ENCODE measurements around the gene IQGAP2.

DNA sequence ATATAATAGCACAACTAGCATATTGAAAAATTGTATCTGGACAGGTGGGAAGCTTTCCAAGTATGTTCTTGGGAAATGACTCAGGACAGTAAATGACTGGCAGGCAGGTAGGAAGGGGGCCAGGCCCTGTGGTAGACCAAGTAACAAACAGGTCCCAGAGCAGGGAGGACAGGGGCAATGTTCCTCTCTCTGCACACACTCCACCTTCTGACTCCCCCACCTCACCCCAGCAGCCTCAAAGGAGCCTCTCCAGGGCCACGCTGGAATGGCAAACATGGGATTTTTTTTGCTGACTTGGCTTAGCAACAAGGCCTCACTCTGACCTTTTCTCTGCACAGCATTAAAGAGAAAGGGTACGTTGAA, 31.1 kb upstream of the IQGAP2 start:
- TF ChIP-seq, protein P1, sequence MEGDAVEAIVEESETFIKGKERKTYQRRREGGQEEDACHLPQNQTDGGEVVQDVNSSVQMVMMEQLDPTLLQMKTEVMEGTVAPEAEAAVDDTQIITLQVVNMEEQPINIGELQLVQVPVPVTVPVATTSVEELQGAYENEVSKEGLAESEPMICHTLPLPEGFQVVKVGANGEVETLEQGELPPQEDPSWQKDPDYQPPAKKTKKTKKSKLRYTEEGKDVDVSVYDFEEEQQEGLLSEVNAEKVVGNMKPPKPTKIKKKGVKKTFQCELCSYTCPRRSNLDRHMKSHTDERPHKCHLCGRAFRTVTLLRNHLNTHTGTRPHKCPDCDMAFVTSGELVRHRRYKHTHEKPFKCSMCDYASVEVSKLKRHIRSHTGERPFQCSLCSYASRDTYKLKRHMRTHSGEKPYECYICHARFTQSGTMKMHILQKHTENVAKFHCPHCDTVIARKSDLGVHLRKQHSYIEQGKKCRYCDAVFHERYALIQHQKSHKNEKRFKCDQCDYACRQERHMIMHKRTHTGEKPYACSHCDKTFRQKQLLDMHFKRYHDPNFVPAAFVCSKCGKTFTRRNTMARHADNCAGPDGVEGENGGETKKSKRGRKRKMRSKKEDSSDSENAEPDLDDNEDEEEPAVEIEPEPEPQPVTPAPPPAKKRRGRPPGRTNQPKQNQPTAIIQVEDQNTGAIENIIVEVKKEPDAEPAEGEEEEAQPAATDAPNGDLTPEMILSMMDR (IDR thresholded peaks at IDR 0.05), result no peak
- no peak for TF ChIP-seq POLR2A (IDR thresholded peaks at IDR 0.05)
